ENCODE results near the gene CBR3. TPM values are rescaled to one million over a fixed set of nuclear protein-coding genes. Genes with fewer than 3 reads are reported as not detected.
A peak's percentile ranks its signal among the peaks of the same experiment; 100 is the strongest.
"Not testable (repeated sequence)": the region's sequence is repeated elsewhere in the genome, so short reads cannot be mapped to it uniquely, and the experiment has no call there.

CBR3 gene
- total RNA-seq, 1 experiment from 2014 or later, result 1.7 TPM

GRCh38 chr21:36141513-36141925 is 6.6 kb downstream of the CBR3 start (continued):
- TF ChIP-seq CTCF (IDR thresholded peaks at IDR 0.05 in 2 of 3, conservative IDR thresholded peaks at IDR 0.05 in 1 of 3; ENCODE audit: borderline replicate concordance in 1 of 3, insufficient read depth in 1 of 3, low read depth in 2 of 3, low read length in 2 of 3), result peak; percentile 75 to 94 (median 89)

- RAD21 ChIA-PET (ENCODE audit: low non-redundant PET in 1 of 2, low total read pairs in 2 of 2, uncharacterized antibody in 2 of 2, unreplicated experiment in 2 of 2); H3K27ac ChIP-seq (ENCODE audit: low read depth, low read length): not testable (repeated sequence)
Measured at GRCh38 chr21:36144233-36144632, 9.4 kb downstream of the CBR3 start.

GRCh38 chr21:36145259-36145658 is 10.4 kb downstream of the CBR3 start:
- Histone ChIP-seq H3K27me3 (ENCODE audit: insufficient read depth, low read length) (no peaks in the 10 kb centered on the region), H4K20me1 (ENCODE audit: insufficient read depth) (no peaks in the 10 kb centered on the region), H3K27ac (ENCODE audit: low read depth, low read length) (no peak overlapping the region), H3K36me3 (ENCODE audit: control insufficient read depth in 1 of 2, insufficient read depth in 2 of 2, low read length in 2 of 2) (no peaks in the 10 kb centered on the region), H3K79me2 (ENCODE audit: insufficient read depth, low read length) (no peaks in the 10 kb centered on the region), H3K4me1 (ENCODE audit: control insufficient read depth in 1 of 2, insufficient read depth in 2 of 2, low read length in 2 of 2) (peaks cover 13 to 25% of the 10 kb centered on the region in 2 experiments), H3K9ac (ENCODE audit: low read length) (no peak overlapping the region), H2AFZ (ENCODE audit: low read depth, low read length, poor library complexity, severe bottlenecking) (no peak overlapping the region), H3K4me3 (replicated peaks in 1 of 2; ENCODE audit: low read depth in 1 of 2, low read length in 2 of 2) (no peak overlapping the region), H3K9me2 (ENCODE audit: insufficient read depth) (no peaks in the 10 kb centered on the region), H3K4me2 (ENCODE audit: low read length) (no peak overlapping the region), H3K9me3 (ENCODE audit: control insufficient read depth in 1 of 2, insufficient read depth in 1 of 2, low read depth in 1 of 2, low read length in 2 of 2) (no peaks in the 10 kb centered on the region)
- RAD21 ChIA-PET (ENCODE audit: low non-redundant PET in 1 of 2, low total read pairs in 2 of 2, uncharacterized antibody in 2 of 2, unreplicated experiment in 2 of 2), result interaction anchor here in 1 of 2 experiments (0.8 kb wide), 1 partner anchor 185 kb away, joined by 3 read pairs; no protein-coding TSS in a partner anchor
- intact Hi-C loops (cut with micrococcal nuclease), result no loop called here
- CTCF ChIA-PET, result no interaction called here
- BruUV-seq (replicated peaks), result no TSS peak
- ATAC-seq (no peak), DNase-seq (ENCODE audit: low read depth, low spot score) (no peak)
- POLR2A ChIA-PET, result no interaction called here
- TF ChIP-seq ATF3 (IDR thresholded peaks at IDR 0.05), result no peak
- no peak for TF ChIP-seq EGR1 (IDR thresholded peaks at IDR 0.05; ENCODE audit: low read depth)

More at GRCh38 chr21:36144233-36144632, 9.4 kb downstream of the CBR3 start:
- intact Hi-C loops (cut with micrococcal nuclease); H3K4me3 ChIP-seq (replicated peaks in 1 of 2; ENCODE audit: low read depth in 1 of 2, low read length in 2 of 2); H2AFZ ChIP-seq (ENCODE audit: low read depth, low read length, poor library complexity, severe bottlenecking); BruUV-seq (replicated peaks); CTCF ChIA-PET; H3K36me3 ChIP-seq (ENCODE audit: control insufficient read depth in 1 of 2, insufficient read depth in 2 of 2, low read length in 2 of 2); DNase-seq (ENCODE audit: low read depth, low spot score); ATAC-seq; H3K9me2 ChIP-seq (ENCODE audit: insufficient read depth); H4K20me1 ChIP-seq (ENCODE audit: insufficient read depth); H3K9me3 ChIP-seq (ENCODE audit: control insufficient read depth in 1 of 2, insufficient read depth in 1 of 2, low read depth in 1 of 2, low read length in 2 of 2); H3K27me3 ChIP-seq (ENCODE audit: insufficient read depth, low read length); POLR2A ChIA-PET; H3K79me2 ChIP-seq (ENCODE audit: insufficient read depth, low read length); H3K9ac ChIP-seq (ENCODE audit: low read length); H3K4me2 ChIP-seq (ENCODE audit: low read length): not testable (repeated sequence)
- H3K4me1 ChIP-seq (ENCODE audit: control insufficient read depth in 1 of 2, insufficient read depth in 2 of 2, low read length in 2 of 2), result peaks cover 13 to 25% of the 10 kb centered on the region in 2 experiments

Measured in HCT116 (cell line).